HCT116 (cell line): Measurements from ENCODE around the gene NUDT16. TPM values are rescaled to one million over a fixed set of nuclear protein-coding genes. Genes with fewer than 3 reads are reported as not detected.

Experiments used
- ATAC-seq: fragments of 200-7000 bp; cut with Tn5 transposase; 2 replicates; pipeline ENCODE4 v1.9.1; 2020; ENCODE audit warnings: mild to moderate bottlenecking, moderate library complexity
- BruUV-seq: library from RNA; stranded (reverse); fragments of 400-500 nt; replicated peaks from 2 replicates; lab custom pipeline; 2021; lab: Mats Ljungman, UMichigan
- CTCF ChIA-PET: fragments of 300-600 bp; sonication (Branson Sonifier 250); formaldehyde crosslinking; loops from one replicate; lab custom pipeline; 2021; ENCODE audit warnings: antibody characterized with exemption; lab: Charles Lee
- POLR2A ChIA-PET: fragments of 300-600, 350-600 bp; sonication (Branson Sonifier 250); formaldehyde crosslinking; loops from one replicate; lab custom pipeline; 2021; ENCODE audit warnings: antibody characterized with exemption; lab: Charles Lee
- RAD21 ChIA-PET, 2 experiments: fragments of 300-600 bp; sonication (Branson Sonifier 250); formaldehyde crosslinking; loops; one replicate each; lab custom pipeline; 2023; ENCODE audit warnings: low total read pairs in 2 of 2; ENCODE audit not compliant: uncharacterized antibody in 2 of 2, unreplicated experiment in 2 of 2, low non-redundant PET in 1 of 2; lab: Charles Lee
- DNase-seq: peaks from one replicate; pipeline ENCODE4 v3.0.0-alpha.2; 2010; ENCODE audit warnings: low read depth, low spot score
- H2AFZ ChIP-seq: fragments of 200-600 bp; shearing (Covaris generic), sonication (generic); 2 replicates; pipeline ENCODE4 v1.6.1; 2017; ENCODE audit warnings: low read depth, mixed run types, mixed read lengths, antibody characterized with exemption, low read length; ENCODE audit not compliant: poor library complexity, severe bottlenecking
- H3K27ac ChIP-seq: 2 replicates; pipeline ENCODE4 v1.5.1; 2012; ENCODE audit warnings: low read depth, low read length
- H3K27me3 ChIP-seq: fragments of 200-600 bp; sonication (generic); 2 replicates; pipeline ENCODE4 v1.6.1; 2016; ENCODE audit warnings: mixed run types, low read length, mixed read lengths; ENCODE audit not compliant: insufficient read depth
- H3K36me3 ChIP-seq, 2 experiments: fragments of 200-500 bp in 1 of 2; fragments of 200-600 bp in 1 of 2; sonication (Bioruptor generic) in 1 of 2; sonication (generic) in 1 of 2; 2 replicates each; pipeline versions ENCODE4 v1.5.1 to v1.6.1; 2014 to 2016; ENCODE audit warnings: low read length in 2 of 2, inconsistent platforms in 1 of 2, mixed read lengths in 1 of 2, mixed run types in 1 of 2; ENCODE audit not compliant: insufficient read depth in 2 of 2, control insufficient read depth in 1 of 2
- H3K4me1 ChIP-seq, 2 experiments: fragments of 200-600 bp in 1 of 2; sonication (generic) in 1 of 2; 2 replicates each; pipeline versions ENCODE4 v1.5.1 to v1.6.1; 2012 to 2017; ENCODE audit warnings: low read length in 2 of 2, inconsistent platforms in 1 of 2, mild to moderate bottlenecking in 1 of 2, mixed read lengths in 1 of 2, mixed run types in 1 of 2, moderate library complexity in 1 of 2; ENCODE audit not compliant: insufficient read depth in 2 of 2, control insufficient read depth in 1 of 2
- H3K4me2 ChIP-seq: fragments of 200-600 bp; sonication (generic); 2 replicates; pipeline ENCODE4 v1.6.1; 2017; ENCODE audit warnings: mixed run types, low read length, mixed read lengths
- H3K4me3 ChIP-seq, 2 experiments: fragments of 200-600 bp in 1 of 2; sonication (generic) in 1 of 2; replicated peaks in 1 of 2; 2 replicates each; pipeline ENCODE4 v1.5.1; 2011 to 2016; ENCODE audit warnings: low read length in 2 of 2, control low read depth in 1 of 2, low read depth in 1 of 2, mild to moderate bottlenecking in 1 of 2, mixed read lengths in 1 of 2, mixed run types in 1 of 2
- H3K79me2 ChIP-seq: fragments of 200-600 bp; sonication (generic); 2 replicates; pipeline ENCODE4 v1.6.1; 2017; ENCODE audit warnings: mild to moderate bottlenecking, mixed run types, low read length, moderate library complexity, mixed read lengths; ENCODE audit not compliant: insufficient read depth
- H3K9ac ChIP-seq: fragments of 200-600 bp; sonication (generic); 2 replicates; pipeline ENCODE4 v1.6.1; 2016; ENCODE audit warnings: low read length, mixed read lengths
- H3K9me2 ChIP-seq: fragments of 200-600 bp; sonication (generic), shearing (Covaris generic); 2 replicates; pipeline ENCODE4 v1.6.1; 2017; ENCODE audit warnings: mixed run types, mild to moderate bottlenecking, moderate library complexity; ENCODE audit not compliant: insufficient read depth
- H3K9me3 ChIP-seq, 2 experiments: fragments of 200-500 bp in 1 of 2; fragments of 200-600 bp in 1 of 2; sonication (Bioruptor generic) in 1 of 2; sonication (generic) in 1 of 2; 2 replicates each; pipeline ENCODE4 v1.6.1; 2014 to 2017; ENCODE audit warnings: low read length in 2 of 2, mixed read lengths in 2 of 2, inconsistent platforms in 1 of 2, low read depth in 1 of 2, mild to moderate bottlenecking in 1 of 2, mixed run types in 1 of 2, moderate library complexity in 1 of 2; ENCODE audit not compliant: control insufficient read depth in 1 of 2, insufficient read depth in 1 of 2
- H4K20me1 ChIP-seq: fragments of 200-600 bp; sonication (generic), shearing (Covaris generic); 2 replicates; pipeline ENCODE4 v1.6.1; 2017; ENCODE audit warnings: mixed run types, mild to moderate bottlenecking, moderate library complexity; ENCODE audit not compliant: insufficient read depth
- ATF3 ChIP-seq: IDR thresholded peaks from 2 replicates; pipeline ENCODE4 v1.6.1; 2012
- CBX3 ChIP-seq: IDR thresholded peaks from 2 replicates; pipeline ENCODE4 v1.6.1; 2012; ENCODE audit warnings: low read depth
- CEBPB ChIP-seq: IDR thresholded peaks from 2 replicates; pipeline ENCODE4 v1.6.1; 2012; ENCODE audit warnings: low read depth
- ELF1 ChIP-seq: IDR thresholded peaks from 2 replicates; pipeline ENCODE4 v1.6.1; 2012; ENCODE audit warnings: low read depth, borderline replicate concordance
- EZH2 ChIP-seq: fragments of 200-600 bp; sonication (generic); IDR thresholded peaks from 2 replicates; pipeline ENCODE4 v1.6.1; 2017; ENCODE audit warnings: antibody characterized with exemption, mixed run types
- EZH2phosphoT487 ChIP-seq: fragments of 200-600 bp; IDR thresholded peaks from 2 replicates; pipeline ENCODE4 v1.6.1; 2018; ENCODE audit warnings: antibody characterized with exemption, borderline replicate concordance
- JUND ChIP-seq: IDR thresholded peaks from 2 replicates; pipeline ENCODE4 v1.6.1; 2012
- POLR2A ChIP-seq: IDR thresholded peaks from 2 replicates; pipeline ENCODE4 v1.7.0; 2011; ENCODE audit warnings: borderline replicate concordance; ENCODE audit not compliant: insufficient read depth, insufficient read length; ENCODE audit errors: extremely low read depth
- POLR2AphosphoS5 ChIP-seq: IDR thresholded peaks from 2 replicates; pipeline ENCODE4 v1.6.1; 2011; ENCODE audit warnings: mild to moderate bottlenecking, low read depth, low read length, moderate library complexity
- REST ChIP-seq: IDR thresholded peaks from 2 replicates; pipeline ENCODE4 v1.6.1; 2012; ENCODE audit warnings: low read depth
- SP1 ChIP-seq: IDR thresholded peaks from 2 replicates; pipeline ENCODE4 v1.6.1; 2012; ENCODE audit warnings: low read depth
- TCF7L2 ChIP-seq: IDR thresholded peaks from 2 replicates; pipeline ENCODE4 v1.7.0; 2011; ENCODE audit warnings: borderline replicate concordance, inconsistent platforms; ENCODE audit not compliant: insufficient read depth, insufficient read length; ENCODE audit errors: extremely low read depth
- ZBTB33 ChIP-seq: IDR thresholded peaks from 2 replicates; pipeline ENCODE4 v1.6.1; 2011; ENCODE audit warnings: mild to moderate bottlenecking, low read length, moderate library complexity; ENCODE audit not compliant: insufficient replicate concordance; ENCODE audit errors: extremely low read depth
- ZFX ChIP-seq: fragments of 450-650 bp; IDR thresholded peaks from 2 replicates; pipeline ENCODE4 v1.6.1; 2017
- intact Hi-C: fragments of 100-400 bp; cut with micrococcal nuclease; formaldehyde crosslinking; loops from 2 replicates; pipeline ENCODE4 v1.10.0; 2022
- total RNA-seq: library from RNA; stranded (reverse); gene quantifications from one replicate; pipeline ENCODE4 v1.2.1, GENCODE V29; 2021; ENCODE audit not compliant: unreplicated experiment

NUDT16 gene
- total RNA-seq, 1 experiment from 2014 or later: 9.7 TPM

DNA sequence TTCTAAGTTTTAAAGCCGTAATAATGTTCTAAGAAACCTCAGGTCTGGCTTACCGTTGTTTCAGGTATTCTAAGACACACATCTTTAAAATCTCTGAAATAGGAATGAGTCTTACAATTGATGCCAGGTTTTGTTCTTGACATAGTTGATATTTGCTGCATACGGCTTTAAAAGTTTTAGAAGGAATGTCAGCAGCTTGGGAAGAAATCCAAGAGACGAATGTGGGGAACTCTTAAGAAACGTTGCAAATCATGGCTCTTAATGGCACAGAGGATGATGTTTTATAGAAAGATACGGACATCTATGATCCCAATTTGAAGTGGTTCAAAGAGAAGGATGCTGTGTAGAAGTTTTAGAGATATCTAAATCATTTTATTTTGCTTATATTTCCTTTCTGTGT lies 11.5 kb downstream of the NUDT16 start:
- ChIA-PET POLR2A (no interaction called here), RAD21 (no interaction called here), CTCF (no interaction called here)
- Histone ChIP-seq H3K27ac (no peak overlapping the region), H3K79me2 (no peaks in the 10 kb centered on the region), H3K4me2 (no peak overlapping the region), H3K4me1 (no peaks in the 10 kb centered on the region), H4K20me1 (no peaks in the 10 kb centered on the region), H3K9me2 (no peaks in the 10 kb centered on the region), H2AFZ (no peak overlapping the region), H3K27me3 (no peaks in the 10 kb centered on the region), H3K36me3 (no peaks in the 10 kb centered on the region), H3K4me3 (no peak overlapping the region), H3K9me3 (no peaks in the 10 kb centered on the region), H3K9ac (no peak overlapping the region)
- TF ChIP-seq ELF1 (no peak), EZH2 (no peak), CBX3 (no peak), TCF7L2 (no peak), ZBTB33 (no peak), SP1 (no peak), ZFX (no peak), ATF3 (no peak), POLR2A (no peak), POLR2AphosphoS5 (no peak), EZH2phosphoT487 (no peak), CEBPB (no peak), REST (no peak), JUND (no peak)
- no TSS peak for BruUV-seq
- no peak for ATAC-seq
- no peak for DNase-seq
- intact Hi-C loops: no loop called here
